Keratinocyte (primary cell): ENCODE data around the gene GLI3.

ENCODE experiments used
- CTCF ChIP-seq, 3 experiments: IDR thresholded peaks in 1 of 3; conservative IDR thresholded peaks in 1 of 3; optimal IDR thresholded peaks in 1 of 3; 2 replicates in 2 of 3; 3 replicates in 1 of 3; pipeline versions ENCODE3 to v1.5.1; 2011; ENCODE audit warnings: low read length in 3 of 3, mild to moderate bottlenecking in 3 of 3, moderate library complexity in 2 of 3, control low read depth in 1 of 3, inconsistent platforms in 1 of 3; ENCODE audit not compliant: insufficient read depth in 2 of 3; ENCODE audit errors: extremely low read depth in 1 of 3
- EZH2 ChIP-seq: IDR thresholded peaks from one replicate; pipeline ENCODE4 v1.6.1; 2012; ENCODE audit warnings: inconsistent platforms, mild to moderate bottlenecking, low read length, moderate library complexity

- no peak for TF ChIP-seq CTCF (optimal IDR thresholded peaks at IDR 0.05 in 1 of 3, IDR thresholded peaks at IDR 0.05 in 1 of 3, conservative IDR thresholded peaks at IDR 0.05 in 1 of 3; ENCODE audit: extremely low read depth in 1 of 3, insufficient read depth in 2 of 3, low read length in 3 of 3)
- no peak for TF ChIP-seq EZH2
Observed at GRCh38 chr7:42076870-42077269, 160.1 kb downstream of the GLI3 start.
